K562 (cell line): ENCODE results near the gene KCNK1. TPM values are rescaled to one million over a fixed set of nuclear protein-coding genes. Genes with fewer than 3 reads are reported as not detected.

Experiments
- ATAC-seq: fragments of 200-7000 bp; cut with Tn5 transposase; 3 replicates; pipeline ENCODE4 v1.9.1; 2020; ENCODE audit warnings: moderate library complexity
- BruUV-seq: library from RNA; stranded (reverse); fragments of 400-500 nt; replicated peaks from 2 replicates; lab custom pipeline; 2021; lab: Mats Ljungman, UMichigan
- CTCF ChIA-PET: fragments of 300-600 bp; formaldehyde crosslinking; extraction: SDS; loops from one replicate; lab custom pipeline; 2021; ENCODE audit warnings: low intra/inter-chr PET ratio; lab: Yijun Ruan, JAX
- POLR2A ChIA-PET: fragments of 300-600, 350-650 bp; sonication (Branson Sonifier 250); formaldehyde crosslinking; extraction: SDS; loops from one replicate; lab custom pipeline; 2021; ENCODE audit warnings: antibody characterized with exemption, inconsistent platforms; lab: Yijun Ruan, JAX
- DNase-seq, 4 experiments: peaks; one replicate each; pipeline versions ENCODE4 v3.0.0 to v3.0.0-alpha.2; 2011 to 2018; ENCODE audit warnings: low spot score in 3 of 4, mixed read lengths in 3 of 4; ENCODE audit errors: extremely low read depth in 1 of 4
- FAIRE-seq: peaks from 2 replicates; lab custom pipeline; 2011; peaks lifted over from hg19 to GRCh38; lab: Jason Lieb, UNC
- H2AFZ ChIP-seq: 2 replicates; pipeline ENCODE4 v1.6.0; 2011; ENCODE audit warnings: low read depth, low read length, control low read depth, inconsistent platforms
- H3K27ac ChIP-seq: fragments of 200-600 bp; 3 replicates; pipeline ENCODE4 v1.8.0; 2011; ENCODE audit warnings: low read depth, mild to moderate bottlenecking, control low read depth, inconsistent platforms, low read length, moderate library complexity, mixed read lengths; ENCODE audit errors: extremely low read depth
- H3K27me3 ChIP-seq, 2 experiments: fragments of 300-600 bp in 1 of 2; 2 replicates in 1 of 2; 3 replicates in 1 of 2; pipeline versions ENCODE4 v1.6.0 to v1.8.0; 2011; ENCODE audit warnings: inconsistent platforms in 2 of 2, low read length in 2 of 2, mild to moderate bottlenecking in 1 of 2, mixed read lengths in 1 of 2, moderate library complexity in 1 of 2; ENCODE audit not compliant: control insufficient read depth in 2 of 2, insufficient read depth in 2 of 2
- H3K36me3 ChIP-seq: fragments of 300-600 bp; 3 replicates; pipeline ENCODE4 v1.8.0; 2011; ENCODE audit warnings: mild to moderate bottlenecking, low read length, inconsistent platforms; ENCODE audit not compliant: control insufficient read depth, insufficient read depth
- H3K4me1 ChIP-seq, 2 experiments: fragments of 200-600 bp in 1 of 2; replicated peaks in 1 of 2; 2 replicates in 1 of 2; 3 replicates in 1 of 2; pipeline versions ENCODE4 v1.5.1 to v1.8.0; 2011; ENCODE audit warnings: inconsistent platforms in 2 of 2, low read length in 2 of 2, mild to moderate bottlenecking in 1 of 2, mixed read lengths in 1 of 2, moderate library complexity in 1 of 2; ENCODE audit not compliant: control insufficient read depth in 2 of 2, insufficient read depth in 2 of 2
- H3K4me2 ChIP-seq: 2 replicates; pipeline ENCODE4 v1.6.1; 2011; ENCODE audit warnings: low read length, control low read depth, inconsistent platforms, mixed read lengths; ENCODE audit not compliant: insufficient read depth
- H3K4me3 ChIP-seq: fragments of 200-600 bp; sonication (generic), shearing (Covaris generic); 2 replicates; pipeline ENCODE4 v1.5.1; 2016; ENCODE audit warnings: control low read depth, inconsistent platforms
- H3K79me2 ChIP-seq: fragments of 200-600 bp; 3 replicates; pipeline ENCODE4 v1.8.0; 2011; ENCODE audit warnings: low read length, inconsistent platforms; ENCODE audit not compliant: control insufficient read depth, insufficient read depth
- H3K9ac ChIP-seq, 2 experiments: 2 replicates each; pipeline versions ENCODE4 v1.6.0 to v1.6.1; 2011; ENCODE audit warnings: low read depth in 2 of 2, low read length in 2 of 2, control low read depth in 1 of 2, inconsistent platforms in 1 of 2, mild to moderate bottlenecking in 1 of 2, mixed read lengths in 1 of 2; ENCODE audit not compliant: insufficient read depth in 1 of 2
- H3K9me1 ChIP-seq: one replicate; pipeline ENCODE4 v1.6.0; 2011; ENCODE audit warnings: inconsistent platforms, mild to moderate bottlenecking, low read length, moderate library complexity; ENCODE audit not compliant: control insufficient read depth, insufficient read depth
- H3K9me3 ChIP-seq: replicated peaks from 2 replicates; pipeline ENCODE4 v1.5.1; 2011; ENCODE audit warnings: low read depth, low read length, inconsistent platforms; ENCODE audit not compliant: control insufficient read depth, insufficient read depth
- H4K20me1 ChIP-seq: replicated peaks from 2 replicates; pipeline ENCODE4 v1.6.1; 2011; ENCODE audit warnings: low read length, inconsistent platforms, mixed read lengths; ENCODE audit not compliant: control insufficient read depth, insufficient read depth
- E2F1 ChIP-seq: sonication (generic); formaldehyde crosslinking; IDR thresholded peaks from 2 replicates; pipeline ENCODE4 v1.8.1; 2023; ENCODE audit warnings: mild to moderate bottlenecking, missing genetic modification reagents, moderate library complexity
- NONO ChIP-seq, 2 experiments: fragments of 200-400 bp in 1 of 2; fragments of 450-650 bp in 1 of 2; formaldehyde crosslinking in 1 of 2; IDR thresholded peaks; 2 replicates each; pipeline ENCODE4 v1.6.1; 2017; ENCODE audit warnings: low read depth in 2 of 2, mild to moderate bottlenecking in 2 of 2, moderate library complexity in 2 of 2, low read length in 1 of 2
- POLR2A ChIP-seq: fragments of 450-650 bp; conservative IDR thresholded peaks from 2 replicates; pipeline ENCODE4 v1.6.1; 2016
- RBM17 ChIP-seq: fragments of 200-400 bp; formaldehyde crosslinking; IDR thresholded peaks from 2 replicates; pipeline ENCODE4 v1.6.1; 2017; ENCODE audit warnings: low read depth, mild to moderate bottlenecking, low read length, borderline replicate concordance
- ZNF551 ChIP-seq: fragments of 250-450 bp; sonication (Bioruptor Pico); IDR thresholded peaks from 2 replicates; pipeline ENCODE4 v1.5.0; 2021; ENCODE audit warnings: mild to moderate bottlenecking, moderate library complexity
- ZNF592 ChIP-seq: fragments of 450-650 bp; IDR thresholded peaks from 2 replicates; pipeline ENCODE4 v1.6.1; 2017; ENCODE audit warnings: antibody characterized with exemption, mild to moderate bottlenecking
- whole genome bisulfite sequencing: fragments of 100-300 bp; shearing (Covaris generic); methylation state at CpG from one replicate; pipeline ENCODE4 v1.1.6; 2016; ENCODE audit warnings: low coverage, mixed read lengths; ENCODE audit not compliant: insufficient coverage; ENCODE audit errors: missing lambda C conversion rate; 5-methylcytosine and 5-hydroxymethylcytosine counted together
- in situ Hi-C: fragments of 300-500 bp; cut with MboI; formaldehyde crosslinking; loops from 4 replicates; pipeline ENCODE4 v1.15.0; 2018; ENCODE audit warnings: inconsistent platforms, mixed read lengths
- intact Hi-C: fragments of 100-400 bp; cut with micrococcal nuclease; formaldehyde crosslinking; loops from 2 replicates; pipeline ENCODE4 v1.14.2; 2022
- polyA plus RNA-seq, 8 experiments: library from polyadenylated mRNA; depleted of rRNA in 4 of 8; stranded (reverse) in 5 of 8; unstranded in 3 of 8; fragments of >200 nt; fragmentation: Nextera tagmentation in 2 of 8; fragmentation: Illumina TruSeq in 1 of 8; extraction: Ambion mirVana in 2 of 8; extraction: Trizol in 1 of 8; gene quantifications; 2 replicates each; pipeline versions ENCODE4 v1.2.1 to v1.2.3, GENCODE V29; 2011 to 2014; ENCODE audit warnings: inconsistent platforms in 1 of 8, missing spikeins in 1 of 8
- total RNA-seq, 7 experiments: library from RNA; depleted of rRNA in 6 of 7; stranded (reverse); fragments of >200 nt in 6 of 7; fragmentation: Illumina TruSeq in 2 of 7; extraction: Trizol in 2 of 7; gene quantifications; 2 replicates each; pipeline versions ENCODE4 v1.2.1 to v1.2.3, GENCODE V29; 2011 to 2021; ENCODE audit warnings: low replicate concordance in 1 of 7

KCNK1 gene
- total and polyA plus RNA-seq, 9 of the 15 experiments (the other 6 are each of a cell fraction or from before 2014, with no cell fraction given) = 3.1 to 22.7 (median 6.0) TPM

GRCh38 chr1:233671286-233671685 lies 57.4 kb downstream of the KCNK1 start:
- Histone ChIP-seq H3K9me3 (peaks cover 15% of the 10 kb centered on the region), H3K9ac (no peak overlapping the region)
- TF ChIP-seq POLR2A = no peak
- no peak for TF ChIP-seq NONO (IDR thresholded peaks at IDR 0.05; ENCODE audit: low read depth in 2 of 2, low read length in 1 of 2)
- no peak for TF ChIP-seq ZNF592
- TF ChIP-seq E2F1 = no peak
- TF ChIP-seq ZNF551 (CRISPR knock-in tag) = no peak
- TF ChIP-seq RBM17 = no peak
- TF ChIP-seq, all 486 proteins: peak for 0
- no peak overlapping the region for H3K27ac ChIP-seq
- H2AFZ ChIP-seq = no peak overlapping the region
- intact Hi-C loops = no loop called here
- H3K27me3 ChIP-seq = no peaks in the 10 kb centered on the region
- in situ Hi-C loops = no loop called here
- H3K4me3 ChIP-seq = no peak overlapping the region
- peaks cover 33% of the 10 kb centered on the region for H3K36me3 ChIP-seq
- H3K4me1 ChIP-seq = peaks cover 14 to 36% of the 10 kb centered on the region in 2 experiments
- ATAC-seq = no peak
- FAIRE-seq = no peak
- 85% methylated on average over 5 of the region's 5 CpGs for WGBS
- peaks cover 12% of the 10 kb centered on the region; the same call in 2 of the 3 replicates for H3K79me2 ChIP-seq
- BruUV-seq = no TSS peak
- no peak overlapping the region for H3K4me2 ChIP-seq
- POLR2A ChIA-PET = interaction anchor here (0.6 kb wide), 1 partner anchor 257 kb away, joined by 3 read pairs; no protein-coding TSS in a partner anchor
- no peaks in the 10 kb centered on the region for H4K20me1 ChIP-seq
- CTCF ChIA-PET = no interaction called here
- no peaks in the 10 kb centered on the region for H3K9me1 ChIP-seq
- no peak for DNase-seq
